GM12892 (cell line): ENCODE data around the gene ATP5MG.
"Not testable (repeated sequence)": the region's sequence is repeated elsewhere in the genome, so short reads cannot be mapped to it uniquely, and the experiment has no call there.

Source experiments
- DNase-seq: peaks from one replicate; pipeline ENCODE4 v3.0.0; 2011; ENCODE audit not compliant: insufficient read length
- FAIRE-seq: peaks from 2 replicates; lab custom pipeline; 2011; peaks lifted over from hg19 to GRCh38; lab: Jason Lieb, UNC
- POLR2A ChIP-seq: IDR thresholded peaks from 2 replicates; pipeline ENCODE4 v1.6.1; 2011; ENCODE audit warnings: low read depth, low read length, control low read depth
- POLR2AphosphoS5 ChIP-seq: IDR thresholded peaks from 2 replicates; pipeline ENCODE4 v1.6.1; 2011; ENCODE audit warnings: low read depth, low read length, control low read depth
- TAF1 ChIP-seq: IDR thresholded peaks from 2 replicates; pipeline ENCODE4 v1.6.1; 2011; ENCODE audit warnings: low read depth, mild to moderate bottlenecking, control low read depth, low read length, borderline replicate concordance

Gene ATP5MG

DNA sequence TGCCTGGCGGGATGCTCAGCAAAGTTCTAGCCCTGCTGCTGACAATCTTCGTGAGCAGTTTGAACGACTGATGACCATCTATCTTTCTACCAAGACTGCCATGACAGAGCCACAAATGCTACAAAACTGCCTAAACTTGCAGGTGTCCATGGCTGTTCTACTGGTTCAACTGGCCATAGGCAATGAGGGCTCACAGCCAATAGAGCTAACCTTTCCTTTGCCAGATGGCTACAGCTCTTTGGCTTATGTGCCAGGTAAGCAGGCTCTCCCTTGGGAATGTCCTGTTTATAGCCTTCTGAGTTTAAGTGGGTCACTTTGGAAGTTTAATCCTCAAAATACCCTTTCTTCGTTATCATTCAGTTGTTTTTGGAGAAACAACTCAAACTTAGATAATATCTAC lies 21.9 kb upstream of the ATP5MG start:
- no peak for FAIRE-seq
- no peak for TF ChIP-seq POLR2AphosphoS5
- TF ChIP-seq POLR2A: no peak
- no peak for DNase-seq

DNA sequence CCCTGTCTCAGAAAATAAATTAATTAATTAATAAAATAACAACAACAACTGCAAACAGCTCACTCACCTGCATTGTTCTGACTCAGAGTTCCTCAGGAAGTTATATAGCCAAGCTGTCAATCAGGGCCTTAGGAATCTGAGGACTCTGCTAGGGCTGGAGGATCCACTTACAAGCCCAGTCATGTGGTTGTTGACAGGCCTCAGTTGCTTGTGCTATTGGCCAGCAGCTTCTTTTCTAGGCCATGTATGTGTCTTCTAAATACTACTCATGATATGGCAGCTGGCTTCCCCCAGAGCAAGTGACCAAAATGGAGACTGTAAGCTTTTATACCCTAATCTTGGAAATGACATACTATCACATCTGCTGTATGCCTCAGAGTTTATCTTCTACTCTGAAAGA lies 20.8 kb upstream of the ATP5MG start:
- DNase-seq (no peak), FAIRE-seq (no peak)
- TF ChIP-seq TAF1: no peak
- no peak for TF ChIP-seq POLR2A
- no peak for TF ChIP-seq POLR2AphosphoS5

DNA sequence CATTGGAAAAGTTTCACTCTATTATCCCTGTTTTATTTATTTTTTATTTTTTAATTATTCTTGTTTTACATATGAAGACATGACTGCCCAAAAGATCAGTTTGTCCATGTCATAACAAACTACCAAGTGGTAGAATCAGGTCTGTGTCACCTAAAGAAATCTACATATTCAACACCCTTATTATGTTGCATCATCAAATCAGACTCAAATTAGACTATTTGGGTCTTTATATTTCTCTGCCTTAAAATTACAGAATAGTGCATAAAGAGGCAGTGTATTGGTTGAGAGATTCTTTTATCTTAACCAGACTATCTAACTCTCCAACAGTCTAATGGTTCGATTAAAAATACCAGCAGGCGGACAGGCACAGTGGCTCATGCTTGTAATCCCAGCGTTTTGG lies 18.5 kb upstream of the ATP5MG start:
- FAIRE-seq: no peak
- no peak for TF ChIP-seq POLR2A
- no peak for TF ChIP-seq TAF1
- TF ChIP-seq POLR2AphosphoS5: no peak
- DNase-seq: no peak

DNA sequence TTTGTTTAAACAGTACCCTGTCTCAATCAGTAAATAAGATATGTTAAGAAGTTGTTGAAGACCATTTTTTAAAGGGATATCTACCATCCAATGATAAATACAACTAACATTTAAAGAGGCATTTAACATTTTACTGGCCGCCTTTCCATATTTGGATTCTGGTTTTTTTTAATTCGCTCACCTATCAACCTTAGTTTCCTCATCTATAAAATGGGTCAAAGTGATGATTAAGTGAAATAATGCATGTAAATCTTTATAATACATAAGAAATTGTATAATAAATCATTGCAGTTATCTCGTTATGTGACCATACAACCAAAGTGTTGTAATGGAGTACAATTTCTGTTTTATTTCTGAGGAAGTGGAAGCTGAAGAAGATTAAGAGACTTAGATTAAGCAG lies 17.7 kb upstream of the ATP5MG start:
- FAIRE-seq (no peak), DNase-seq (no peak)
- TF ChIP-seq TAF1 (no peak), POLR2A (no peak), POLR2AphosphoS5 (no peak)

DNA sequence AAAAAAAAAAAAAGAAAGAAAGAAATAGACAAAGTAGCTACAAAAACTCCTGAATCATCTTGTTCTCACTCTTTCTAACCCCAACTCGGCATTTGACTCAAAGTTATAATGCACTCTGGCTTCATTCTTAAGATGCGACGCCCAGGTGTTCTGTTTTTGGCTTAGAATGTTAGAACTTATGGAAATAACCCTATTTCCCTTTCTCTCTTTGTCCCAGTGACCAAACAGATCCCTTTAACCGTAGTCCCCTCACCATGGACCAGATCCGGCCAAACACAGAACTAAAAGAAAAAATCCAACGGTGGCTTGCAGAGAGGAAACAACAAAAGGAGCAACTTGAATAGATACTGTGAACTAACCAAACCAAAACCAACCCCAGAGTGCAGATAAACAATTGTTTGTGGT lies 5.3 kb upstream of the ATP5MG start:
- DNase-seq (no peak), FAIRE-seq (no peak)
- TF ChIP-seq TAF1: no peak
- no peak for TF ChIP-seq POLR2AphosphoS5

DNA sequence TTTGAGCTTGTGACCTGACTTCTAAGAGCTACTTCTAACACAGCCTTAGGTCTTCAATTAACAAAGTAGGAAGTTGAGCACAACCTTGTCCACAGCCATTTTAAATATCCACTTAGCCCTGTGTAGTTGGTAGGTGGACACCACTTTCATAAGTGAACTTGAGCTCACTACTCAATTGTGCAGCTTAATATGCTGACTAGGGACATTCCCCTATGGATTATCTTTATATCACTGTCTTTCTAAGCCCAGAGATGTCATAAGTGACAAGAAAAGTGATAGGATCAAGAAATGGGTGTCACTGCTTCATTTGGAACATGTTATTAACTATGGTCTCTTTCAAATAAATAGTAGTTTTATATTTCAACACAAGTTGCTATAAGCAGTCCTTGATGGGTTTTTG lies 4.0 kb upstream of the ATP5MG start:
- DNase-seq (no peak), FAIRE-seq (no peak)
- TF ChIP-seq POLR2A (no peak), TAF1 (no peak), POLR2AphosphoS5 (no peak)

DNA sequence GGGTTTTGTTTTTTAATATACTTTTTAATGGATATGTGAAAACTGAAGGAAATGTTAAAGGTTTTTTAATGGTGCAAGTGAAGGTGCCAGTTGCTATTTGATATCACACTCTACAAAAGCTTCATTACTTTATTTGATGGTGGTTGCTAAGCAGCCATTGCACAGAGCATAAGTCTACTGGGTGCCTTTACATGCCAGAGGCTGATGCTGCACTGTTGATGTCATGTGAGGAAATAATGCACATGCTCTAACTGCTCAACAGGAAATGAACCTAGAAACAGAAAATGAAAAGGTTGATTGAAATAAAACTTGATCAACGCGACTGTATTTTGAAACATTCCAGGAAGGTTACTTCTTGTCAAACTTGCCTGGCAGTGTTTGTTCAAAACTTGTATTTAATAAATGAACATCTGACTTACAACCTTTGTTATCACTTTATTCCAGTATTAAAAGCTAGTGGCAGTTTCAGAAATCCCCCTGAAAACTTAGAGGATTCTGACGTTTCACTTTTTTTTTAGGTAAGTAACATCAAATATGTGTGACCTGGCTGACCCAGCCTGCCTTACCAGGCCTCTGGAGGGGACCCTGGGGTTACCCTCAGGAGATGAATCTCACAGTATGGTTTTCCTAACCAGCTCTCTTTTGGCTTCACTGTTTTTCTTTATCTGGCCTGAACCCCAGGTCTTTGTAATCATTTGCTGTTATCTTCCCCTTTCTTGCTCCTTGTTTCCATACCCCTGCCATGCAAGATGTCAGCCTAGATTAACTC lies 2.4 kb upstream of the ATP5MG start:
- DNase-seq: no peak
- FAIRE-seq: peak; percentile 80
- TF ChIP-seq POLR2AphosphoS5: no peak
- TF ChIP-seq POLR2A: no peak
- TF ChIP-seq TAF1: no peak

DNA sequence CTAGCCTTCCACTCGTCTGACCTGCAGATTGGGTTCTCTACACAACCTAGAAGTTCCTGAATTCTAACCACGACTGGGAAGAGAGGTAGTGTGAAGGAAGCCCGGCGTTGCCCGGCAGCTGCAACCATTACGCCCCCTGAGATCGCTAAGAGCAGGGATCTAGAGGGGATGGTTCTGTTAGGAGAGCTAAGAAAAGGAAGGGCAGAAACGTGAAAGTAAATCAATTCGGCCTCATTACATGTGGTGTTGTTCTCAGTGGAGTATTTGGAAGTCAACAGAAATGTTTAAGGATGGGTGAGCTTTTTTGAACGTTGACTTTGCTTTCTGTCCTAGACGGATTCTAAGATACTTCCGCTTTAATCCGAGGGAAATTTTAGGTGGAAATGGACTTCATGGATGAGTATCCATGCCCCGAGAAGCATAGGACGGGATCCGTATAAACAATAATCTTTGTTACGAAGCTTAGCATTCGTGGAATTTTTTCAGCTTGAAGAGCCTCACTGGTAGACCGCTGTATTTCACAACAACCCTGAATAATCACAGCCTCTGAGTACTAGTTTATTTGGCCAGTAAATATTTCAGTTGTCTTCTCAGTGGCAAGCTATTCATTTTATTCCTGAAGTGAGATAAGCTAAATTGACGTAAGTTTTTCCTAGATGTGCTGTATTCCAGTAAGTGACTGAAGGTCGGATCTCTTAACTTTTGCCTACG lies 629 bp downstream of the ATP5MG start:
- TF ChIP-seq POLR2AphosphoS5 (no peak), POLR2A (no peak), TAF1 (no peak)
- DNase-seq: no peak
- FAIRE-seq: peak; percentile 50

DNA sequence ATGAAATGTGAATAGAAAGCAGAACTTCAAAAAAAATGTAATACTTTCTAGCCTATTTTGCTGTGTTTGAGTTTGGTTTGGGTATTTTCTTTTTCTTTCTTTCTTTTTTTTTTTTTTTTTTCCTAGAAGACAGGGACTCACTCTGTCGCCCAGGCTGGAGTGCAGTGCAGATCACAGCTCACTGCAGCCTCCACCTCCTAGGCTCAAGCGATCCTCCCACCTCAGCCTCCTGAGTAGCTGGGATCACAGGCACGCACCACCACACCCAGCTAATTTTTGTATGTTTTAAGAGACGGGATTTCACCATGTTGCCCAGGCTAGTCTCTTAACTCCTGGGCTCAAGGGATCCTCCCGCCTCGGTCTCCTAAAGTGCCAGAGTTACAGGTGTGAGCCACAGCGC lies 1.2 kb downstream of the ATP5MG start:
- not testable (repeated sequence) for FAIRE-seq, DNase-seq

DNA sequence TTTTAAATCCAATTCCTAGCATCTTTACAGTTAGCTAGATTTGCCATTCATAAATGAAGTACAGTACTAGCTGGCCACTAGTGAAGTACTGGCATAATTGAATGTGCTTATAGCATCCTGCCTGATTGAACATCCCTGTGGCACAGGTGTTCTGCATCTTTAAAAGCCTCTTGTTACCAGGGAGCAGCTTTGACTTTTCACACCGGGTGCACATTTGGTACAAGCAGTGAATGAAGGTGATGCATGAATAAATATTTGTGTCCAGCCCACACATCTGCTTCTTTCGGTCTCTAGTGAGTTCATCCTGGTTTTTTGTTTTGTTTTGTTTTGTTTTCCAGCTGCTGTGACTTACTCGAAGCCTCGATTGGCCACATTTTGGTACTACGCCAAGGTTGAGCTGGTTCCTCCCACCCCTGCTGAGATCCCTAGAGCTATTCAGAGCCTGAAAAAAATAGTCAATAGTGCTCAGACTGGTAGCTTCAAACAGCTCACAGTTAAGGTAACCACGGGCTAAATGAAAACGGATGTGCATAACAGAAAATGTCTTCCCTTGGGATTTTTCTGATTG lies 5.3 kb downstream of the ATP5MG start:
- peak; percentile 48 for FAIRE-seq
- TF ChIP-seq POLR2AphosphoS5: no peak
- TF ChIP-seq TAF1: no peak
- no peak for TF ChIP-seq POLR2A
- DNase-seq: no peak

DNA sequence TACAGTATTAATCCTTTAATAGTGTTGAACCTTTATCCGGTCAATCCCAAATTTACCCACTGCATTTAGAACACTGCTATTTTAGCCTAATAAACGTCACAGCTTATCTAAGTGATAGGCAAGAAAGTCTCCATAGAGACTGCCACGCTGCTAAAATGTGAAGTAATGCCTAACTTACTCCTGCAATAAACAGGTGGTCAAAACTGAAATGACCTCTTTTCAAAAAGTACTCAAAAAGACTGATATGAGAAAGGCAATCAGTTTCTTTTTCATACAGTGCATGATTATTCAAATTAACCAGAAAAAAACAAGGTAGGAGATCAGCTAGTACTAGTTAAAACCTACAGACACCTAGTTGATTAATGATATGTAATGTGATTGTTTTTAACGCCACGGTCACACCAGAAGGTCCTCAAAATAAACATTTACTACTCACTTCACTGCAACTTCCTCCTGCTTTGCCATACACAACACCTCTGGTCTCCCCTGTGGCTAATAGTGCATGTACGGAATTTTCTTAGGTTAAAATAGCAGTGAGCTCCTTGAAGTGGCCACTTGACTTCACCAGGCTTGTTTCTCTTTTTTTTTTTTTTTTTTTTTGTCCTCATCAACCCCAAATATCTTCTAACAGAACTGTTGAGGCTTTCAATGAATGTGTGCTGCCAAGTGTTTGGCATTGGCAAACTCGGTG lies 8.8 kb downstream of the ATP5MG start:
- peak; percentile 16 for DNase-seq
- TF ChIP-seq POLR2A (no peak), TAF1 (no peak), POLR2AphosphoS5 (no peak)
- FAIRE-seq: peak; percentile 79

DNA sequence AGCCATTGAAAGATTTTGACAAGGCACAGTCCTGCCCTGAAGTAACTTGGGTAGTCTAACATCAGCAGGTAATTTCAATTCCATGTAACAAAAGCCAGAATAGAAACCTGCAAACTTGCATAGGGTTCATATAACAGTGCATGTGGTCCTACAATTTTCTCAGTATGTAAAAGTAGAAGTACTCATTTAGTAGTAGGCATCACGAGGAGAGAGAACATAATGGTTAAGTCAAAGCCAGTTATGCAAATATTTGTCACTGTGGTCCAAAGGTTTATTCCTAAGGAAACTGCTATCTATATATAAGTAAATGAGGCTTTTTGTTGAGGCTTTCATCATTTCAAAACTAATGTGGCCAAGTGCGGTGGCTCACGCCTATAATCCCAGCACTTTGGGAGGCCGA lies 10.1 kb downstream of the ATP5MG start:
- no peak for FAIRE-seq
- no peak for DNase-seq
- no peak for TF ChIP-seq TAF1
- no peak for TF ChIP-seq POLR2A
- no peak for TF ChIP-seq POLR2AphosphoS5

DNA sequence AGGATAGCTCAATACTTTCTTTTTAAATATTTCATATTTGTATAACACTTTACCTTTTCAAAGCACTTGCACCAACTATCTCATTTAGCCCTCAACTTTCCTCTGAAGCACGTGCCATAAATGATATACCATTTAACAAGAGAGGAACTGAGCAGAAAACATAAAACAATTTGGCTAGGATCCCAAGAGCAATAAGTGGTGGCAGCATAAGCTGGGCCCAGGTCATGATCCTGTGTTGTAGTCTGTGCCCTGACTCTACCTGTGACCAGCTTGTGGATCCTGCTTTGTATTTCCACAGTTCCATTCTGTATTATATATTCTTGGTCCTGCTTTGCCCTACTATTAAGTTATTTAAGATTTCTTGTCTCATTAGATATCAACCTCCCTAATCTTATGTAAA lies 11.5 kb downstream of the ATP5MG start:
- DNase-seq (no peak), FAIRE-seq (no peak)
- no peak for TF ChIP-seq TAF1
- TF ChIP-seq POLR2A: no peak
- no peak for TF ChIP-seq POLR2AphosphoS5
